Measurements from ENCODE around the gene ZSCAN21. TPM values are rescaled to one million over a fixed set of nuclear protein-coding genes. Genes with fewer than 3 reads are reported as not detected.
A peak's percentile ranks its signal among the peaks of the same experiment; 100 is the strongest.

ZSCAN21 gene
- total RNA-seq, 2 experiments from 2014 or later: 5.6 to 7.9 TPM

Small RNA genes lying within 50 kb of the gene (microRNA-seq; reads per million reads assigned to microRNA genes)
- gene MIR106B: 11,983 reads per million, percentile 95 among the genes with 10 or more reads in this experiment
- 1,458 reads per million, percentile 86 among the genes with 10 or more reads in this experiment for gene MIR25
- 18,494 reads per million, percentile 97 among the genes with 10 or more reads in this experiment for gene MIR93

Other genes starting within 250 kb of the ZSCAN21 start
- not detected for gene CYP3A43, start 221.8 kb upstream of the ZSCAN21 start, total RNA-seq
- under 1 TPM in 1 of 2 experiments, not detected in 1; 0.47 TPM for gene OR2AE1, start 172.7 kb upstream of the ZSCAN21 start, total RNA-seq
- gene TRIM4, start 130.2 kb upstream of the ZSCAN21 start, total RNA-seq: 10 to 100 TPM; 26.4 to 26.7 TPM
- gene GJC3, start 120.2 kb upstream of the ZSCAN21 start, total RNA-seq: not detected
- gene AZGP1, start 73.7 kb upstream of the ZSCAN21 start, total RNA-seq: not detected
- gene ZKSCAN1, start 34.2 kb upstream of the ZSCAN21 start, total RNA-seq: 10 to 100 TPM; 55.5 to 58.6 TPM
- gene ZNF3, start 31.9 kb downstream of the ZSCAN21 start, total RNA-seq: 10 to 100 TPM; 21.2 to 24.1 TPM
- 10 to 100 TPM; 81.2 to 90.8 TPM for gene COPS6, start 39.2 kb downstream of the ZSCAN21 start, total RNA-seq
- 100 to 1,000 TPM; 405 to 409 TPM for gene MCM7, start 51.6 kb downstream of the ZSCAN21 start, total RNA-seq
- 10 to 100 TPM in 1 of 2 experiments, 1 to 10 TPM in 1; 9.9 to 10.6 TPM for gene AP4M1, start 51.9 kb downstream of the ZSCAN21 start, total RNA-seq
- 10 to 100 TPM; 70.4 to 71.4 TPM for gene TAF6, start 69.6 kb downstream of the ZSCAN21 start, total RNA-seq
- 10 to 100 TPM; 27.3 to 28.0 TPM for gene CNPY4, start 69.9 kb downstream of the ZSCAN21 start, total RNA-seq
- gene MBLAC1, start 77.2 kb downstream of the ZSCAN21 start, total RNA-seq: 1 to 10 TPM; 5.6 to 7.5 TPM
- gene LAMTOR4, start 99.1 kb downstream of the ZSCAN21 start, total RNA-seq: 100 to 1,000 TPM; 119 to 151 TPM
- gene TRAPPC14, start 108.9 kb downstream of the ZSCAN21 start, total RNA-seq: 10 to 100 TPM; 36.8 to 43.5 TPM
- 1 to 10 TPM in 1 of 2 experiments, under 1 TPM in 1; 0.61 to 1.4 TPM for gene GAL3ST4, start 118.8 kb downstream of the ZSCAN21 start, total RNA-seq
- 1 to 10 TPM; 2.9 to 6.2 TPM for gene GPC2, start 127.6 kb downstream of the ZSCAN21 start, total RNA-seq
- gene STAG3, start 128.1 kb downstream of the ZSCAN21 start, total RNA-seq: 10 to 100 TPM in 1 of 2 experiments, 1 to 10 TPM in 1; 8.1 to 20.2 TPM
- 10 to 100 TPM; 45.2 to 63.2 TPM for gene PVRIG, start 170.2 kb downstream of the ZSCAN21 start, total RNA-seq

Data from activated CD8-positive, alpha-beta memory T cell treated with anti-CD3 and anti-CD28 coated beads, Interleukin-2, amount 10 ng/mL, durations not matched to agents 7 days and 5 days (primary cell).